ENCODE results near the gene OR51F2.
"Not testable (repeated sequence)": the region's sequence is repeated elsewhere in the genome, so short reads cannot be mapped to it uniquely, and the experiment has no call there.

The OR51F2 gene, protein sequence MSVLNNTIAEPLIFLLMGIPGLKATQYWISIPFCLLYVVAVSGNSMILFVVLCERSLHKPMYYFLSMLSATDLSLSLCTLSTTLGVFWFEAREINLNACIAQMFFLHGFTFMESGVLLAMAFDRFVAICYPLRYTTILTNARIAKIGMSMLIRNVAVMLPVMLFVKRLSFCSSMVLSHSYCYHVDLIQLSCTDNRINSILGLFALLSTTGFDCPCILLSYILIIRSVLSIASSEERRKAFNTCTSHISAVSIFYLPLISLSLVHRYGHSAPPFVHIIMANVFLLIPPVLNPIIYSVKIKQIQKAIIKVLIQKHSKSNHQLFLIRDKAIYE

DNA sequence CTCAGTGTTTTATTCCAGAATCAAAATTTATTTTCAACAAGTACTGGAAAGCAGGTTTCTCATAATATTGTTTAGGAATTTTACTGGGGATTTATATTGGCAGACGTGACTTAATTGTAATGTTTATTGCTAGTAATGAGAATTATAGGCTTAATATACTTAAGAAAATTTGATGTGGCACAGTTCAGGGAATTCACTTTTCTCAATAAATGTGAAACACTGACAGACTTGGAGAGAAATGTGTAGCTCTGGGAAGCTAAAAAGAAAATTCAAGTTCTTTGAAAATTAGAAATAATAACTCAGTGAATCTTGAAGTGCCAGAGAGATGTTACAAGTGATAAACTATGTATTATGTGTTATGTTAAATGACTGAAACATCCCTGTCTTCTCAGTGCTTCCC, at the start of gene OR51F2:
Gene OR51F2 (plus strand): TSS at position 301 of the 400 bp plus-strand sequence. CDS start 101 bp downstream, outside the sequence.
- no peak for DNase-seq

DNA sequence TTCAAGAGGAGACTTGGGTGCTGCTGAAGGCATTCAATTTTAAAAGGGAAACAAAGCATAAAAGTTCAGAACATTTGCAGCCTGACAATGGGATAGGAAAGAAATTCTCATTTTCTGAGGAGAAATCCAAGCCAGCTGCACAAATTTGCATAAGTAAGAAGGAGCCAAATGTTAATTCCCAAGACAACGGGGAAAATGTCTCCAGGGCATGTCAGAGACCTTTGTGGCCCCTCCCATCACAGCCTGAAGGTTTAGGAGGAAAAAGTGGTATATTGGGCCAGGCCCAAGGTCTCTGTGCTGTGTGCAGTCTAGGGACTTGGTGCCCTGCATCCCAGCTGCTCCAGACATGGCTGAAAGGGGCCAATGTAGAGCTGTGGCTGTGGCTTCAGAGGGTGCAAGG, 38.7 kb upstream of the OR51F2 start:
- DNase-seq = no peak

DNA sequence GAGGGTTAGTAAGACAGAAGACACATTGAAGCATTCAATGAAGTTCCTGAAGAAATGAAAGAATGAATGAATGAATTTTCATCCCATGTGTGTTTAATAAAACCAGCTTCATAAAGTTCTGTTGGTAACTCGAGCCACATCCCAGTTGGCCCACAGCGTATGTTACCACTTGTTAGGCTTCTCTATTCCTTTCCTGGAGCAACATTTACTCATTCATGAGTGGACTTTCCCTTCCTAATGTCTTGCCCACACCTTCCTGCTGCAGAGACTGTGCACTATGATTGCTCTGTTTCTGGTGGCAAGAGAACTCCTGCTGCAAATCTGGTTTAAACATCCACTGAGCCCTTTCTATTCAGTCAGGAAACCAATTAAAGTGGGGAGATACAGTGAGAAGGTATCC, 23.9 kb upstream of the OR51F2 start:
- DNase-seq = no peak

DNA sequence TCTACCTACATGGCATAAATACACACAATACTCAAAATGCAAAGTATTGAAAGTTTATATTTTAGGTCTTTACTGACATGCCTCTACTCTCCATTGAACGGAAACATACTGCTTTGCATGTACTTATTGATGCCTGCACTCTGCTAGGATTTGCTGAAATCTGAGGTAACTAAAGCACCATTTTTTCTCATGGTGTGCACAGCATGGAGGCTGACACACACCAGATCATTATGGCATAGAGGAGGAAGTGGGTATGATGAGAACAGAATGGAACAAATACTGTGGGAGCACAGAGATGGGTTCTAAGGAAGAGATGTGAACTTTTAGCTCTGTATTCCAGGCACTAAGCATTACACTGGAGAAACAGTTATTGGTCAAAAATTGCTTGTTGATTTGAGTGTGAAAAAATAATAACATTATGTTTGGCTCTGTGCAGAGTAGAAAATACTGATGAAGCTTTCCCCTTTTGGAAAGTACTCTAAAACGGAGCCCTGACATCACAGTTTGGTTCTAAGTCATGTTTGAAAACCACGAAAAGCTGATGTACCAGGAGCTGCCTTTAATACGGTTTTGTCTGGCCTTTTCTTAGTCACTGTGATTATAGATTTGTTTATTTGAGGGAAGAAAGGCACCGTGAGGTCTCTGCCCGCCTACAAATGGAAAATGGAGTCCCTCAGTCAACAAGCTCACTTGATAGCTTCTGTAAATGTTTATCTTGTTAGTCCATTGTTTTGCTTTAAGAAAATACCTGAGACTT, 22.5 kb upstream of the OR51F2 start:
- DNase-seq = no peak

DNA sequence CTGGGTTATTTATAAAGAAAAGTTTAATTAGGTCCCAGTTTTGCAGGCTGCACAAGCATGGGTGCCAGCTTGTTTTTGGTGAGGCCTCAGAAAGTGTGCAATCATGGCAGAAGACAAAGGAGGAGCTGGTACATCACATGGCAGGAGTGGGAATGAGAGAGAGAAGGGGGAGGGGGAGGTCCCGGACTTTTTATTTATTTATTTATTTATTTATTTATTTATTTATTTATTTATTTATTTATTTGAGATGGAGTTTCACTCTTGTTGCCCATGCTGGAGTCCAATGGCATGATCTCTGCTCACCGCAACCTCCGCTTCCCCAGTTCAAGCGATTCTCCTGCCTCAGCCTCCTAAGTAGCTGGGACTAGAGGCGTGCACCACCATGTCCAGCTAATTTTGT, 19.8 kb upstream of the OR51F2 start:
- not testable (repeated sequence) for DNase-seq

DNA sequence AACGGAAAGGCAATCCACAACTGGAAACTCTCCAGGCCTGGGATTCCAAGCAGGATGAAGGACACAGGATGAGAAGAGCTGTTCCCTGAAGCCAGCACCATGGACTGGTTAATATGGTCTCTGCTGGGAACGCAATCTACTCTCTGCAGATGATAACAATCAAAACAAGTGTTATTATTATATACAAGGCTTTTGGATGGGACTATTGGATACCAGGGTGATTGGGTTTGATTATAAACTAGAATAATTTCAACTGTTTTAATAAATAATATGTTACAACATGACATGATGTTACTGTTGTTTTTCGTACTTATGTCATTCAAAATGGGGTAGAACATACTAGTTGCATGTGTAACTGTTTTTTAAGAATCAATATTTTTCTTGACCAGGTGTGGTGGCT, 16.8 kb upstream of the OR51F2 start, which contains the start of gene OR52R1:
Gene OR52R1 (minus strand): TSS at position 101 of the 400 bp plus-strand sequence. CDS start 0 bp downstream, at position 101.
- DNase-seq = no peak

DNA sequence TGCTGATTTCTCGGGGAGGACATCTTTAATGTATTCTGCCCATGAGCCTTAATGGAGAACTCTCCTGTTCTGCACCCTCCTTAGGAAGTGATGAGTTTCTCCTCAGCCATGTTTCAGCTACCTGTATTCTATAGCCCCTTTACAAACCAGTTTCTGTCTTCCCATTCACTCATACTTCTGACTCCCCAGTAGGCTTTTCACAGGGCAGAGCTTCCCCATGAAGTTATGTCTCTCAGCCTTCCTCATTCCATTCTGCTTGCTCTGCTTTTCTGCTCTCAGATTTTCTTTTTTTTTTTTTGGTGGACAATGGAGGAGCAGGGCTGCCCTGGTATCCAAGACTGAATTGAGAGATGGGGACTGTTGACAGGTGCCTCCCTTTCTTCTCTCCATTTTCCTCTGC, 12.6 kb upstream of the OR51F2 start:
- DNase-seq = no peak

DNA sequence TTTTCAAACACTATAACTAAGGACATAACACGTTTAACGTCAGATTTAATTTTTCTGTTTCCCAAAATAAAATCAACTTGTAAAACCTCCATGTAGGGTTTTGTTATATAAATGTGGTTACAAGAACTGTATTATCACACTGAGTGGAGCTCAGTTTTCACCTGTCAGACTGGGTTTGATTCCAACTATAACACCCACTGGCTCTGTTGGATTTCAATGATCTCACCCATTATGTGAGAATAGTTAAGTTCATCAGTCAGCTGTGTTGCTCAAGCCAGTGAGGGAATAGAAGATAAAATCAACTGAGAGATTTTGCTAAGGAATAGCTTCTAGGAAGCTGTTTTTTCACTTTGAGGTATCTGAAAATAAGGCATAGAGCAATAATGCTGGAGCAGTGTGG, 11.9 kb upstream of the OR51F2 start:
- DNase-seq = no peak

DNA sequence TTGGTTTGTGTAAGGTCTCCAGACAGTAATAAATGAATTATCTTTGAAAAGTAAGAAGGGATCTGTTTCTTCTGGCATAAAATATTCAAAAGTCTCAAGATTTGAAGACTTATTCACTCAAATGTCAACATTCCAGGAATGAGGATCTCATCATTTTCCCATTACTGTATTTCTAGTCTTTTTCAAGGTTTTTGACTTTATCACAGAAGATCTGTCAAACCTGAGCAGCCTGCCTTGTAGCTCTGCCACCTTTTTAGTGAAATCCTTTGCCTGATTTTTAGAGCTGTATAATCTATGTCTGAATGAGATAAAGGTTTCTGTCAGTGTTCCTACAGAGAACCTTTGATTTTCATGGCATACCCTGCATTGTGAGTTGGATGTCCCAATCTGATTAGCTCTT, 4.0 kb downstream of the OR51F2 start:
- no peak for DNase-seq

DNA sequence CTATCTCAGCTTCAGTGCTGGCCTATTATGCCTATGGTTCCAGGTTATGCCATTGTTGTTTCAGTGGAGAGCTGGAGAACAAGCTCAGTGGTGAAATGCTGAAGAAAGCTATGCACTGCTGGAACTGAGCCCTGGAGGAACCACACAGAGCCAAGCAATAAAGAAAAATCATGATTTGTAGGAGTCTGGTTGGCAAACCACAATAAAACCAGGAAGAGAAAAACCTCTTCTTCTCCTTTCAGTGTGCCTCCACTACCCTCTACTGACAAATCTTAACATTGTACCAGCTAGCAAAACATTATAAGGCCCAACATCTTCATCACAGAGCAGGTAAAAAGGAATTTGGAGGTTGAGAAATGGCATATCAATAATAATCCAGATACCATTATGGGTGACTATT, 5.3 kb downstream of the OR51F2 start:
- peak; percentile 38 to 64 (median 44) for DNase-seq

DNA sequence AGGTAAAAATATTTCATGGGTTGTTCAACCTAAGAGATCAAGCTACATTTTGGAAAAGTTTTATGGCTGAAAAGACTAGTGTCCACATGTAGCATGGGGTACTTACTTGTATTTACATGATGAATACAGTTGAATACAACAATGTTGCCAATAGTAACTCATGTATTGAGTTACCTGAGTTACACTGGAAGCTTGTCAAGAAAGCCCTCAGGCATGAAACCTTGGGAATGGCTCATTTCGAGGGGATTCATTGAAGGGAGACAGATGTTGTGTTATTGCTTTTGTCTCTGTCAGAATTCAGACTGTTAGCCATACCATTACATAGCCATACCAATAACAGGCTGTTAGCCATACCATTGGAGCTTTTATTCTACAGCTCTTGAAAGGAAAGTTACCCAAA, 9.2 kb downstream of the OR51F2 start:
- DNase-seq = peak in 2 of 3 experiments; percentile 19 to 50

DNA sequence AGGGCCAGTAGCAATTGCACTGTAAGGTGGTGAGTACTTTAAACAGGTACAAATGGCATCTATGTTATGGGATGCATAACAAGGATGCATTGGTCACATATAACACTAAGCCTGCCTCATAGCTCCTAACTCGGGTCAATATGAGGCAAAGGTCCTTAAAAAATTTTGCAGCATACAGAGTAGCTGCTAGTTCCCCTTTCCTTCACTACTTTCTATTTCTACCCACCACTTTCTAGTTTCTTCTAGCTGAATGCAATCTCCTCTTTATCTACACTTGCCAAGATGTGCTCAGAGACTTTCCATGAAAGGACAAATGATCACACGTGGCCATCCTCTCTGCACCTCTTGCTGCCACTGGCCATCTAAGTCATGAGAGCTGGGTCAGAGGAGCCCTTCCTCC, 9.8 kb downstream of the OR51F2 start:
- no peak for DNase-seq

DNA sequence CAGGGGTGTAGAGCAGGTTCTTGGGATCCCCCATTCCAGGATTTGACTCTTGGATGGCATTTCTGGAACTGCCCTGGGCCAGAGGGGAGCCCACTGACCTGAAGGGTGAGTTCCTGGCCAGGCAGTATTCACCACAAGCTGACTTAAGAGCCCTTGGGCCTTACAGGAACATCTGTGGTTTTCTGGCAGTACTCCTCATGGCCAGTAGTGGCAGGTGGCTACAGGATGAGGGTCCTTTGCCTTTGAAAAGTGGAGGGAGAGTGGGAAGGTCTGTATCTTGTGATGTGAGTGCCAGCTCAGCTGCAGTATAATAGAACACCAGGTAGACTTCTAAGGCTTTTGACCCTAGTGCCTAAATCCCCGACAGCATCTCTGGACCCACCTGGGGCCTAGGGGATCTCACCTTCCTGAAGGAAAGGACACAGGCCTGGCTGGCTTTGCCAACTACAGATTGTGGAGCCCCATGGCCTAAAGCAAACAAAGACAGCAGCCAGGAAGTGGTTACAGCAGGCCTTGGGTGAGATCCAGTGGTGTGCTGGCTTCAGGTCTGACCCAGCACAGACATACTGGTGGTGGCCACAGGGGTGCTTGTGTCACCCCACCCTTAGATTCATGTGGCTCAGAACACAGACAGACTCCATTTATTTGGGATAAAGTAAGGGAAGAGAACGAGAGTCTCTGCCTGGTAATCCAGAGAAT, 18.9 kb downstream of the OR51F2 start:
- DNase-seq = no peak

DNA sequence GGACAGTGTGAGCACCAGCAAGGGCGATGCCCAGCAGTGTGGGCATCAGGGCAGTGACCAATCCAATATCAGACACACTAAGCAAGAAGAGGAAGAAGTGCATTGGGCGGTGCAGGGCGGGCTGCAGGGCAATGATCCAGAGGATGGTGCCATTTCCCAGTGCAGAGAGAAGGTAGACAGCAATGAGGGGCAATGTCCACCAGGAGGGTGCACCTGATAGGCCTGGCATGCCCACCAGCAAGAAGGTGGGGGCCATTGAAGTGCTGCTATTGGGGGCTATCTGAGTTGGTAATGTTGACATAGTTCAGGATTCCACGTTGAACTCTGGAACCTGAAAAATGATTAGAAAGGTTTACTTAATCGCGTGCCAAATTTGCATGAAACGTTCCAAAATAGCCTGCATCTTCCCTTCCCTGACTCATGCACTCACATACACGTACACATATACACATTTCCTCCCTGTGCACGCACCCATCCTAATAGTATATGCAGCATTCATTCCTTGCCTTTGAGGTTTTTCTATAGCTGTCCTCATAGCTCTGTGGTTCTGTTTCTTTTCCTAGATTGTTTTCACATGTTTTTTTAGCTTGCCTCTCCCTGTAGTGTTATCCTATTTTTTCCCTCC, 27.9 kb downstream of the OR51F2 start, which contains the start of gene OR51S1:
Gene OR51S1 (minus strand): TSS at position 301 of the 625 bp plus-strand sequence. CDS start 0 bp downstream, at position 301.
- DNase-seq = no peak

DNA sequence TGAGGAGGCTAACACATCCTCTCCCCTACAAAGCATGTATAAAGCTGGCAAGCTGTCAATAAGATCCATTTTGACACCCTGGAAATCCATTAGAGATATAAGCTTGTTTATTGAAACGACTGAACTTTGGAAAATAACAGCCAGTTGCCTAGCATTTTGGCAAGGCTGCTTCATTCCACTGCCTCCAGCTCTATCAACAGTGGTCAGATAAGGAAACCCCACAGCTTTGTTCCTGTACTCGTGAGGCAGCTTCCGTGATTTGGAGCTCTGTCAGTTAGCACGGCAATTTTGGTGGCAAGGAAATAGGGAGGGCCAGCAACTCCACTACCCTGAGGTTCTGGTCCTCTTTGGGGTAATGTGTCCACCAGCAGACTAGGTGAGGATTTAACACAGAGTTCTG, 29.9 kb downstream of the OR51F2 start:
- DNase-seq = no peak

DNA sequence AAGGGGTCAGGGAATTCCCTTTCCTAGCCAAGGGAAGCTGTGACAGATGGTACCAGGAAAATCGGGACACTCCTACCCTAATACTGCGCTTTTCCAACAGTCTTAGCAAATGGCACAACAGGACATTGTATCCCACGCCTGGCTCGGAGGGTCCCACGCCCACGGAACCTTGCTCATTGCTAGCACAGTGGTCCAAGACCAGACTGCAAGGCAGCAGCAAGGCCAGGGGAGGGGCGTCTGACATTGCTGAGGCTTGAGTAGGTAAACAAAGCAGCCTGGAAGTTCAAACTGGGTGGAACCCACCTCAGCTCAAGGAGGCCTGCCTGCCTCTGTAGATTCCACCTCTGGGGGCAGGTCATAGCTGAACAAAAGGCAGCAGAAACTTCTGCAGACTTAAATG, 33.2 kb downstream of the OR51F2 start:
- not testable (repeated sequence) for DNase-seq

DNA sequence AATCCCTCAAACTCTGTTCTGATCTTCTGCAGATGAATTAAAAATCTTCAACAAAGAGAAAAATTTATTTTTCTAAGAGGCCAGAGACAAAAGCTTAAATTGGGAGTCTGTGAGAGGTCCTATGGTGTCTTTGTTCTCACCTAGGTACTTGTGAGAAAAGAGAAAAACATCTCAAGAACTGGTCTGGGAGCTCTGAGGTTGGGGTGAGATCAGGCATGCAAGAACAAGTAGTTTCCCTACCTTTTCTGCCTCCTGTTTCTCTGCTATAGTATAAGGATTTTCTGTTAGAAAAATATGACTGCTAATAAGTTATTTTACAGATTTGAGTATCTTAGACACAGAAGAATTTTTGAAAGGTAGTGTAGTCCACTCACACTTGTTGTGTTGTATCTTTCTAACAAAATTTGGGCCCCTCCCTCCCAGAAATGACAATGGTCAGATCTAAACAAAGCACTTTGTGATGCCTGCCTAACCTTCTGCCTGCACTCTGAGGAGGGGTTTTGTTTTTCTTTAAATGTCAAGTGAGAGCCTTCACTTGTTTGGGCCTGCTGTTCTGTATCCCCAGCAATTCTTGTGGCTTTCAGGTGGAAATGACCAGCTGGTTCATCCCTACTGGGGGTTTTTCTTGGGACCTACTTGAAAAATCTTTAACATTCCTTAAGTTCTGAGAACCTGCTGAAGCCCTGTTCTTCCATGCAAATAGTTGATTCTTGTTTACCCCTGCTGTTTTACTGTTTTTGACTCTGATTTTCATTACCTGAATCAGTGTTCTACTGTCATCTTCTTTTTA, 41.5 kb downstream of the OR51F2 start:
- no peak for DNase-seq

DNA sequence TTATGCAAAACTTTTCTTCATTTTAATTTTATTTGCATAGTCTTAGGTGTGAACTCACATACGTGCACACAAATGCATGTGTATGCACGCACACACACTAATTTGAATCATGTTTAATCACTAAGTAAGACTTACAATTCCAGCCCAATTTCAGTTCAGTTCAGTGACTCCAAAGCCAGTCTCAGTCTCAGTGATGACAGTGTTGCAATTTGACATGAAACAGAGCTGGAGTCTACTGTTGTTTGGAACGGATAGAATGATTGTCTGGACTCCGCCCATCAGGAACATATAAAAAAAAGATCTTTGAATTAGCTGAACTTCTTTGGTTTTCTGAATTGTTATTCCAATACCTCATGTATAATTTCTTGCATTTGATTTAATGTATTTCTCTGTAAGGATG, 42.8 kb downstream of the OR51F2 start:
- no peak for DNase-seq

DNA sequence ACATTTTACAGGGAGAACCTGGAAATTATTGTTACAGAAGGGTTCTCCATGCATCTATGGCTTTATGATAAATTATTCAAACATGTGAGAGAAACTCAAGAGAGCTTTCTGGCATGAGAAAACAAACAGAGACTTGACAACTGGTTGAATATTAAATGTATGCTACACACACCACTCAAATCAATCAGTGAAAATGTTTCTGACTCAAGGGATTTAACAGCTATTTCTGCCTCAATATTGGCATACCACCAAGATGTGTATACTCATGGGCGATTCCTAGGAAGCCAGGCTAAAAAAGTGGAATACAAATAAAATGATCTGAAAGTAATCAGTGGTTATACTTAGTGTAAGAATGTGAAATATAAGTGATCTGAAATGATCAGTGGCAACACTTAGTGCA, 44.7 kb downstream of the OR51F2 start:
- peak in 1 of 3 experiments; percentile 44 for DNase-seq
